Esophagus (tissue), 2 donors: Measurements from ENCODE around the gene RAP1GAP2. TPM values are rescaled to one million over a fixed set of nuclear protein-coding genes. Genes with fewer than 3 reads are reported as not detected.

Source experiments
- H3K27ac ChIP-seq, 2 donors: one replicate each; pipeline ENCODE4 v1.5.1; 2013; ENCODE audit warnings: low read depth in 2 of 2, mild to moderate bottlenecking in 2 of 2, inconsistent platforms in 1 of 2, low read length in 1 of 2, moderate library complexity in 1 of 2
- H3K27me3 ChIP-seq, 2 donors: one replicate each; pipeline ENCODE4 v1.6.1; 2013; ENCODE audit warnings: low read length in 2 of 2, control low read depth in 1 of 2, mild to moderate bottlenecking in 1 of 2; ENCODE audit not compliant: insufficient read depth in 2 of 2, control insufficient read depth in 1 of 2
- H3K36me3 ChIP-seq, 2 donors: one replicate each; pipeline ENCODE4 v1.6.1; 2013; ENCODE audit warnings: low read length in 1 of 2; ENCODE audit not compliant: control insufficient read depth in 2 of 2, insufficient read depth in 2 of 2
- H3K4me1 ChIP-seq, 2 donors: one replicate each; pipeline ENCODE4 v1.6.1; 2013; ENCODE audit warnings: low read length in 1 of 2; ENCODE audit not compliant: control insufficient read depth in 2 of 2, insufficient read depth in 2 of 2
- H3K4me3 ChIP-seq, 2 donors: one replicate each; pipeline ENCODE4 v1.5.1; 2013; ENCODE audit warnings: low read length in 2 of 2, mild to moderate bottlenecking in 2 of 2, low read depth in 1 of 2, moderate library complexity in 1 of 2
- H3K9me3 ChIP-seq, 2 donors: one replicate each; pipeline ENCODE4 v1.6.1; 2013; ENCODE audit warnings: mild to moderate bottlenecking in 2 of 2, low read depth in 1 of 2, low read length in 1 of 2, moderate library complexity in 1 of 2; ENCODE audit not compliant: control insufficient read depth in 2 of 2, insufficient read depth in 1 of 2
- WGBS, 2 donors: extraction: QIAGEN DNeasy Blood & Tissue Kit; methylation state at CpG; one replicate each; pipeline ENCODE4 v1.1.7; 2013; 5-methylcytosine and 5-hydroxymethylcytosine counted together
- polyA plus RNA-seq, 2 donors: library from polyadenylated mRNA; stranded (reverse); fragments of 200-250 nt; gene quantifications; one replicate each; pipeline ENCODE4 v1.2.3, GENCODE V29; 2013
- donor health status: healthy with polysubstance abuse.
- donor health status: Bipolar disorder and iron deficiency.

Gene RAP1GAP2
- polyA plus RNA-seq, 2 donors = 3.6 to 5.1 TPM

GRCh38 chr17:2971851-2972250 lies 175.6 kb downstream of the RAP1GAP2 start:
- H3K9me3 ChIP-seq = no peaks in the 10 kb centered on the region
- H3K27ac ChIP-seq = no peak overlapping the region
- H3K4me3 ChIP-seq = no peak overlapping the region
- WGBS, 2 donors = 90 to 93% methylated on average over 2 of the region's 2 CpGs
- no peaks in the 10 kb centered on the region for H3K4me1 ChIP-seq
- H3K36me3 ChIP-seq = no peaks in the 10 kb centered on the region
- no peaks in the 10 kb centered on the region for H3K27me3 ChIP-seq

- Histone ChIP-seq H3K4me3 (no peak overlapping the region), H3K27me3 (no peaks in the 10 kb centered on the region), H3K36me3 (no peaks in the 10 kb centered on the region), H3K27ac (no peak overlapping the region), H3K4me1 (no peaks in the 10 kb centered on the region), H3K9me3 (no peaks in the 10 kb centered on the region)
- WGBS, 2 donors = 55 to 59% methylated on average over 4 of the region's 4 CpGs
Observed at GRCh38 chr17:2972749-2973148, 176.5 kb downstream of the RAP1GAP2 start.

- no peak overlapping the region for H3K27ac ChIP-seq
- no peaks in the 10 kb centered on the region for H3K27me3 ChIP-seq
- no peaks in the 10 kb centered on the region for H3K9me3 ChIP-seq
- WGBS, 2 donors = 86 to 92% methylated on average over 1 of the region's 1 CpG
- no peaks in the 10 kb centered on the region for H3K4me1 ChIP-seq
- no peaks in the 10 kb centered on the region for H3K36me3 ChIP-seq
- no peak overlapping the region for H3K4me3 ChIP-seq
Observed at GRCh38 chr17:2974347-2974746, 178.1 kb downstream of the RAP1GAP2 start.

- 41 to 47% methylated on average over 8 of the region's 8 CpGs for WGBS, 2 donors
- Histone ChIP-seq H3K4me3 (peak overlapping the region; percentile 64), H3K36me3 (no peaks in the 10 kb centered on the region), H3K4me1 (peaks cover 0 to 4% of the 10 kb centered on the region in 2 donors), H3K27me3 (no peaks in the 10 kb centered on the region), H3K9me3 (no peaks in the 10 kb centered on the region), H3K27ac (peak overlapping the region; percentile 27 to 82)
Observed at GRCh38 chr17:2975469-2975958, 179.3 kb downstream of the RAP1GAP2 start.

DNA sequence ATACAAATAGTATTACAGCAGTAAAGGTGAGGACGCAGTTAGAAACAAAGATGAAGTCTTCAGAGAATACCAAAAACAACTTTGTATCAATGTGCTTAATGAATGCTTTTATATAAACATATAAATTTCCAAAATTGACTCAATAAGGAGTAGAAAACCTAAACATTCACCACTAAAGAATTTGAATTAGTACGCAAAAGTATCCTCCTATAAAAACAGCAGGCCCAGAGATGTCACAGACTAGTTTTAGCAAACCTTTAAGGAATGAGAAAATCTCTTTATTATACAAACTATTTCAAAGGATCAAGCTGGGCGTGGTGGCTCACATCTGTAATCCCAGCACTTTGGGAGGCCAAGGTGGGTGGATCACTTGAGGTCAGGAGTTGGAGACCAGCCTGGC lies 180.9 kb downstream of the RAP1GAP2 start:
- no peak overlapping the region for H3K27ac ChIP-seq
- no peaks in the 10 kb centered on the region for H3K36me3 ChIP-seq
- H3K9me3 ChIP-seq = no peaks in the 10 kb centered on the region
- 77 to 82% methylated on average over 3 of the region's 3 CpGs for WGBS, 2 donors
- H3K4me1 ChIP-seq = peaks cover 0 to 16% of the 10 kb centered on the region in 2 donors
- H3K27me3 ChIP-seq = no peaks in the 10 kb centered on the region
- no peak overlapping the region for H3K4me3 ChIP-seq

GRCh38 chr17:2978116-2978515 lies 181.9 kb downstream of the RAP1GAP2 start:
- Histone ChIP-seq H3K36me3 (no peaks in the 10 kb centered on the region), H3K4me1 (peaks cover 0 to 16% of the 10 kb centered on the region in 2 donors), H3K27me3 (no peaks in the 10 kb centered on the region), H3K27ac (no peak overlapping the region), H3K4me3 (no peak overlapping the region), H3K9me3 (no peaks in the 10 kb centered on the region)
- 85 to 92% methylated on average over 9 of the region's 9 CpGs for WGBS, 2 donors

- H3K27ac ChIP-seq = no peak overlapping the region
- whole genome bisulfite sequencing, 2 donors = 84 to 94% methylated on average over 2 of the region's 2 CpGs
- no peaks in the 10 kb centered on the region for H3K36me3 ChIP-seq
- no peaks in the 10 kb centered on the region for H3K9me3 ChIP-seq
- no peaks in the 10 kb centered on the region for H3K27me3 ChIP-seq
- no peak overlapping the region for H3K4me3 ChIP-seq
- peaks cover 0 to 16% of the 10 kb centered on the region in 2 donors for H3K4me1 ChIP-seq
Observed at GRCh38 chr17:2978991-2979390, 182.8 kb downstream of the RAP1GAP2 start.

DNA sequence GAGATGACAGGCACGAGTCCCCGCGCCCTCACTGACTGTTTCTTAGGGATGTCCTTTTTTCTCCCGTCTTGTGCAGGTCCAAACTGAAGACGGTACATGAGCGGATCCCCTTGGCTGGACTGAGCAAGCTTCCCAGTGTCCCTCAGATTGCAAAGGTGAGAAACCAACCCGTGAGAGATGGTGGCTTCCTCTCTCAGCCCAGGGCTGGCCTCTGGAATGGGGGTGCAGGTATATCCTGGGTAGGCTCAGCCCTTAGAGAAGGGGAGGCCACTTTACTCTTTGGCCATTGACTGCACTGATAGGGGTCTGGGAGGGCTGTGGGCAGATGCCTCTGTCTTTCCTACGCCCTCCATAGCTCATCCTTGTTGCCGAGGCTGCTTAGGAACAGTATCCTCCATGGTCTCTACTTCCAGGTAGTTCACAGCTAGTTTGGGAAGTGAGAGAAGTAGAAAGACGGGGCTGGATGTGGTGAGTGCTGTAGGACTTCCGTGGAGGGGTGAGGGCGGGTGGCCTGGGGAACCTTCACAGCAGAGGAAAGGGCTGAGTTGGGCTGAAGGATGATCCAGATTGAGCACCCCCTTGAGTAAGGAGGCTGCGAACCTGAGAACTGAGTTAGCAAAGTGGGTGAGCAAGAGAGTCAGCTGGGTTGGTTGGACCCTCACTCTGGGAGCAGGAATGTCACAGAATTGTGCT lies 184.1 kb downstream of the RAP1GAP2 start:
- H3K27me3 ChIP-seq = no peaks in the 10 kb centered on the region
- H3K4me1 ChIP-seq = peaks cover 0 to 16% of the 10 kb centered on the region in 2 donors
- 93% methylated on average over 13 of the region's 13 CpGs for WGBS, 2 donors
- no peaks in the 10 kb centered on the region for H3K36me3 ChIP-seq
- peak overlapping the region in 1 of 2 donors; percentile 37 for H3K27ac ChIP-seq
- H3K4me3 ChIP-seq = no peak overlapping the region
- no peaks in the 10 kb centered on the region for H3K9me3 ChIP-seq

DNA sequence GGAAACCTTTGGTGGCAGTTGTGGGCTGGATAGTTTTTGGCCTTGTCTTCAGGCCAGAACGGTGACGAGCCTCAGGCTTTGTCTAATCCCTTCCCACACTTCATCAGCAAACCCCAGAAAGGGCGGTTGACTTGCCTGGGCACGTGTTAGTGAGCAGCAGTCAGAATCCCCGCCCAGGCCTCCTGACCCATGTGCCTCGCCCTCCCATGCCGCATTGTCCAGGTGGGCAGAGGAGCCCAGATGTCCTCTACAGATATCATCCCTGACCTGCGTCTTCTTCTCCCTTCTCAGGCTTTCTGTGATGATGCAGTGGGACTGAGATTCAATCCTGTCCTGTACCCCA lies 184.6 kb downstream of the RAP1GAP2 start:
- H3K9me3 ChIP-seq = no peaks in the 10 kb centered on the region
- 56 to 73% methylated on average over 8 of the region's 8 CpGs for WGBS, 2 donors
- H3K36me3 ChIP-seq = no peaks in the 10 kb centered on the region
- H3K27me3 ChIP-seq = no peaks in the 10 kb centered on the region
- peak overlapping the region in 1 of 2 donors; percentile 37 for H3K27ac ChIP-seq
- H3K4me1 ChIP-seq = peaks cover 0 to 16% of the 10 kb centered on the region in 2 donors
- H3K4me3 ChIP-seq = no peak overlapping the region

- Histone ChIP-seq H3K27me3 (no peaks in the 10 kb centered on the region), H3K27ac (no peak overlapping the region), H3K9me3 (no peaks in the 10 kb centered on the region), H3K4me1 (peaks cover 0 to 16% of the 10 kb centered on the region in 2 donors), H3K36me3 (no peaks in the 10 kb centered on the region), H3K4me3 (no peak overlapping the region)
- 91 to 93% methylated on average over 6 of the region's 6 CpGs for WGBS, 2 donors
Observed at GRCh38 chr17:2981325-2981724, 185.1 kb downstream of the RAP1GAP2 start.
